ENCODE data around the gene IER3IP1.

- TF ChIP-seq CTCF (IDR thresholded peaks at IDR 0.05 in 4 of 5, conservative IDR thresholded peaks at IDR 0.05 in 1 of 5) (no peak), POLR2A (IDR thresholded peaks at IDR 0.05) (no peak)
Observed at GRCh38 chr18:47191961-47192360, 15.8 kb upstream of the IER3IP1 start.
